C4-2B (cell line): ENCODE data around the gene DDX27.

Experiments used
- H3K27ac ChIP-seq: fragments of 450-650 bp; 2 replicates; pipeline ENCODE4 v1.5.1; 2017
- ZFX ChIP-seq: fragments of 450-650 bp; IDR thresholded peaks from 2 replicates; pipeline ENCODE4 v1.6.1; 2017
- TF ChIP-seq, protein P1 (sequence below): fragments of 450-650 bp; conservative IDR thresholded peaks from 2 replicates; pipeline ENCODE4 v1.5.1; 2017; ENCODE audit warnings: mild to moderate bottlenecking

The DDX27 gene

GRCh38 chr20:49219091-49219923, at the start of gene DDX27:
Gene DDX27, plus strand, starts transcription at chr20:49219416. Its CDS starts 33 bp downstream, at chr20:49219449.
- TF ChIP-seq ZFX: no peak
- TF ChIP-seq, protein P1, sequence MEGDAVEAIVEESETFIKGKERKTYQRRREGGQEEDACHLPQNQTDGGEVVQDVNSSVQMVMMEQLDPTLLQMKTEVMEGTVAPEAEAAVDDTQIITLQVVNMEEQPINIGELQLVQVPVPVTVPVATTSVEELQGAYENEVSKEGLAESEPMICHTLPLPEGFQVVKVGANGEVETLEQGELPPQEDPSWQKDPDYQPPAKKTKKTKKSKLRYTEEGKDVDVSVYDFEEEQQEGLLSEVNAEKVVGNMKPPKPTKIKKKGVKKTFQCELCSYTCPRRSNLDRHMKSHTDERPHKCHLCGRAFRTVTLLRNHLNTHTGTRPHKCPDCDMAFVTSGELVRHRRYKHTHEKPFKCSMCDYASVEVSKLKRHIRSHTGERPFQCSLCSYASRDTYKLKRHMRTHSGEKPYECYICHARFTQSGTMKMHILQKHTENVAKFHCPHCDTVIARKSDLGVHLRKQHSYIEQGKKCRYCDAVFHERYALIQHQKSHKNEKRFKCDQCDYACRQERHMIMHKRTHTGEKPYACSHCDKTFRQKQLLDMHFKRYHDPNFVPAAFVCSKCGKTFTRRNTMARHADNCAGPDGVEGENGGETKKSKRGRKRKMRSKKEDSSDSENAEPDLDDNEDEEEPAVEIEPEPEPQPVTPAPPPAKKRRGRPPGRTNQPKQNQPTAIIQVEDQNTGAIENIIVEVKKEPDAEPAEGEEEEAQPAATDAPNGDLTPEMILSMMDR: no peak
- H3K27ac ChIP-seq: peak within 1 kb of the TSS; percentile 84

- H3K27ac ChIP-seq: no peak overlapping the region
Measured at GRCh38 chr20:49169547-49169946, 49.7 kb upstream of the DDX27 start.

GRCh38 chr20:49170714-49171113, 48.5 kb upstream of the DDX27 start:
- TF ChIP-seq ZFX: no peak
- TF ChIP-seq, protein P1: no peak

More at GRCh38 chr20:49169547-49169946, 49.7 kb upstream of the DDX27 start:
- TF ChIP-seq, protein P1: no peak
- no peak for TF ChIP-seq ZFX

DNA sequence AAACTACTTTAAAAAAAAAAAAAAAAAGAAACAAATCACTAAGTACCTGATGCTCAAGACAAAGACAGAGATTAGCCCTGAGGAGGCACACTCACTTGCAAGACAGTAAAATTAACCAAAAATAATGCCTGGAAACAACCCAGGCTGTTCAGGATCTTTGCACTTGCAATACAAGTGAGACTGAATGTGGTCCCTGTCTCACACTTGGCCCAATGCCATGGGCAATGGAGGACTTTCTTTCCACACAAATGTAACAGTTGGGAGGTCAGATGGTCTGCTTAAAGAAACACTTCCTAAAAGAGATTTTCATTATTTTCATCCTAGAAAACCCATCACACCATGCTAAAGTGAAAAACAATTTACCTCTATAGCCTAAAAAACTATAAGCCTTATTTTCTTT, 47.3 kb upstream of the DDX27 start:
- TF ChIP-seq, protein P1: no peak
- no peak for TF ChIP-seq ZFX

More at GRCh38 chr20:49170714-49171113, 48.5 kb upstream of the DDX27 start:
- no peak overlapping the region for H3K27ac ChIP-seq

GRCh38 chr20:49172413-49172812, 46.8 kb upstream of the DDX27 start:
- TF ChIP-seq ZFX: no peak
- TF ChIP-seq, protein P1: no peak
- H3K27ac ChIP-seq: no peak overlapping the region

More for the DNA sequence above, 47.3 kb upstream of the DDX27 start:
- H3K27ac ChIP-seq: no peak overlapping the region

- TF ChIP-seq, protein P1: no peak
- TF ChIP-seq ZFX: no peak
Measured at GRCh38 chr20:49174183-49174582, 45.0 kb upstream of the DDX27 start.

GRCh38 chr20:49179368-49180277, 39.6 kb upstream of the DDX27 start:
- no peak for TF ChIP-seq ZFX
- TF ChIP-seq, protein P1: no peak
- no peak overlapping the region for H3K27ac ChIP-seq

More at GRCh38 chr20:49174183-49174582, 45.0 kb upstream of the DDX27 start:
- H3K27ac ChIP-seq: no peak overlapping the region
